Liver (tissue), 9 donors: Measurements from ENCODE around the gene CGB2. TPM values are rescaled to one million over a fixed set of nuclear protein-coding genes. Genes with fewer than 3 reads are reported as not detected.

ENCODE experiments used
- DNase-seq: peaks from one replicate; pipeline ENCODE4 v3.0.0-alpha.2; 2017; ENCODE audit warnings: low spot score
- H3K27ac ChIP-seq, 2 donors: one replicate each; pipeline ENCODE4 v1.7.0; 2013; ENCODE audit warnings: inconsistent platforms in 2 of 2, low read length in 2 of 2, control low read depth in 1 of 2, low read depth in 1 of 2, mild to moderate bottlenecking in 1 of 2
- H3K27me3 ChIP-seq, 4 donors: one replicate each; pipeline versions ENCODE4 v1.6.1 to v1.7.0; 2013; ENCODE audit warnings: low read length in 3 of 4, inconsistent platforms in 1 of 4, mild to moderate bottlenecking in 1 of 4, moderate library complexity in 1 of 4; ENCODE audit not compliant: control insufficient read depth in 4 of 4, insufficient read depth in 4 of 4
- H3K36me3 ChIP-seq, 4 donors: one replicate each; pipeline versions ENCODE4 v1.6.1 to v1.7.0; 2013; ENCODE audit warnings: low read length in 3 of 4, mild to moderate bottlenecking in 3 of 4, low read depth in 1 of 4, moderate library complexity in 1 of 4; ENCODE audit not compliant: control insufficient read depth in 4 of 4, insufficient read depth in 3 of 4
- H3K4me1 ChIP-seq, 4 donors: one replicate each; pipeline versions ENCODE4 v1.6.1 to v1.7.0; 2013; ENCODE audit warnings: low read length in 3 of 4, mild to moderate bottlenecking in 3 of 4, moderate library complexity in 1 of 4; ENCODE audit not compliant: control insufficient read depth in 4 of 4, insufficient read depth in 4 of 4
- H3K4me3 ChIP-seq, 3 donors: one replicate each; pipeline versions ENCODE4 v1.6.1 to v1.7.0; 2013; ENCODE audit warnings: low read length in 3 of 3, control low read depth in 1 of 3, low read depth in 1 of 3, mild to moderate bottlenecking in 1 of 3
- H3K9ac ChIP-seq, 2 donors: one replicate each; pipeline ENCODE4 v1.7.0; 2013; ENCODE audit warnings: low read length in 2 of 2, mild to moderate bottlenecking in 2 of 2, moderate library complexity in 2 of 2, control low read depth in 1 of 2, low read depth in 1 of 2
- H3K9me3 ChIP-seq, 4 donors: one replicate each; pipeline versions ENCODE4 v1.6.1 to v1.7.0; 2013; ENCODE audit warnings: low read length in 3 of 4; ENCODE audit not compliant: control insufficient read depth in 4 of 4
- ATF3 ChIP-seq: IDR thresholded peaks from 2 replicates; pipeline ENCODE4 v1.6.1; 2016; ENCODE audit warnings: antibody characterized with exemption
- CTCF ChIP-seq: fragments of 150-350 bp; IDR thresholded peaks from 2 replicates; pipeline ENCODE4 v1.5.1; 2017; ENCODE audit warnings: improper control_type of control experiment, low read depth, low read length; ENCODE audit not compliant: missing input control
- FOXA1 ChIP-seq: IDR thresholded peaks from 2 replicates; pipeline ENCODE4 v1.6.1; 2016; ENCODE audit warnings: antibody characterized with exemption
- FOXA2 ChIP-seq: IDR thresholded peaks from 2 replicates; pipeline ENCODE4 v1.6.1; 2016; ENCODE audit warnings: antibody characterized with exemption
- GABPA ChIP-seq, 2 donors: IDR thresholded peaks in 1 of 2; conservative IDR thresholded peaks in 1 of 2; 2 replicates each; pipeline ENCODE4 v1.6.1; 2016; ENCODE audit warnings: antibody characterized with exemption in 2 of 2, mild to moderate bottlenecking in 1 of 2, moderate library complexity in 1 of 2
- HNF4A ChIP-seq, 2 donors: conservative IDR thresholded peaks; 2 replicates each; pipeline ENCODE4 v1.6.1; 2016; ENCODE audit warnings: antibody characterized with exemption in 2 of 2, mild to moderate bottlenecking in 2 of 2
- MAX ChIP-seq: IDR thresholded peaks from 2 replicates; pipeline ENCODE4 v1.6.1; 2016; ENCODE audit warnings: antibody characterized with exemption
- RAD21 ChIP-seq, 2 donors: IDR thresholded peaks; 2 replicates each; pipeline ENCODE4 v1.6.1; 2016; ENCODE audit warnings: antibody characterized with exemption in 2 of 2, mild to moderate bottlenecking in 2 of 2
- REST ChIP-seq: IDR thresholded peaks from 2 replicates; pipeline ENCODE4 v1.6.1; 2016; ENCODE audit warnings: antibody characterized with exemption, mild to moderate bottlenecking
- SP1 ChIP-seq: IDR thresholded peaks from 2 replicates; pipeline ENCODE4 v1.6.1; 2018; ENCODE audit warnings: antibody characterized with exemption, mild to moderate bottlenecking
- TAF1 ChIP-seq: conservative IDR thresholded peaks from 2 replicates; pipeline ENCODE4 v1.6.1; 2016; ENCODE audit warnings: antibody characterized with exemption, mild to moderate bottlenecking
- ZBTB33 ChIP-seq: IDR thresholded peaks from 2 replicates; pipeline ENCODE4 v1.6.1; 2016; ENCODE audit warnings: antibody characterized with exemption
- WGBS: extraction: QIAGEN DNeasy Blood & Tissue Kit; methylation state at CpG from one replicate; pipeline ENCODE4 v1.1.7; 2013; 5-methylcytosine and 5-hydroxymethylcytosine counted together
- polyA plus RNA-seq, 2 donors: library from polyadenylated mRNA; stranded (reverse) in 1 of 2; unstranded in 1 of 2; fragments of 200-250 nt in 1 of 2; fragments of >200 nt in 1 of 2; fragmentation: Nextera tagmentation in 1 of 2; extraction: Ambion mirVana in 1 of 2; gene quantifications; one replicate each; pipeline versions ENCODE4 v1.2.1 to v1.2.3, GENCODE V29; 2013 to 2015
- total RNA-seq, 2 donors: library from RNA; depleted of rRNA; stranded (reverse); fragments of >200 nt; gene quantifications; one replicate each; pipeline ENCODE4 v1.2.3, GENCODE V29; 2014
- donor health status: healthy.
- donor health status: healthy.
- donor health status: healthy.
- donor health status: healthy.
- donor health status: healthy.

Gene CGB2
- total and polyA plus RNA-seq, 4 donors = not detected

DNA sequence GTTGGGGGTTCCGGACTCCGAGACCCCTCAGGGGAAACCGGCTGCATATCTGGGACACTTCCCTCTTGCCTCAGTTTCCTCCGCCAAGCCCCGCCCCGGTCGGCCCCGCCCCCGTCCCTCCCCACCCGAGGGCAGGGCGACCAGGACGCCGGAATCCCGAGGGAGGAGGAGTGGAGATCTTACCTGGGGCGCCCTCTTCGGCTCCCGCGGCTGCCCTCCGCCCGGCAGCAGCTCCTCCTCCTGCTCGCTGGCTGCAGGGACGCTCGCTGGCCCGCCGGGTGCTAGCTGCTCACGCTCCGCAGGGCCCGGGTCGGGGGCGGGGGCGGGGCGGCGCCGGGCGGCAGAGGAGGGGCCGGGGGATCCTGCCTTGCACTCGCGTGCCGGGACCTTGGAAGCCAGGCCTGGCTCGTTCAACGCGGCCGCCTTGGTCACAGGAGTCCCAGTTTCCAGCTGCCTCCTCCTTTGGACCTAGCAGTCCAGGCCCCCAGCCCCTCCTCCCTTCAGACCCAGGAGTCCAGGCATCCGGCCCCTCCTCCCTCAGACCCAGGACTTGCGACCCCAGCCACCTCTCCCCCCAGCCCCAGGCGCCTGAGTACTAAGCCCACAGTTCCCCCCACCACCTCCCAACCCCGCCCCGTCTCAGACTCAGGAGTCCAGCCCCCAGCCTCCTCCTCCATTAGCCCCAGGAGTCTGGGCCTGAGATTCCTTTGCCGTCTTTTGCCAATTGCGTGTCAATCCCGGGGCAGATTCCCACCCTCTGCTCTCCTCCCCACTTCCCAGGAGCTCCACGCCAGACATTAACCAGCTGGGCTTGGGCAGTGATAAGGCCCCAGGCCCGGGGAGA lies 33.3 kb downstream of the CGB2 start, which contains the start of gene NTF4:
NTF4 (minus strand) TSS at position 51 of the 844 bp plus-strand sequence. CDS start 2,821 bp downstream, outside the sequence.
- no peak within 1 kb of the TSS for H3K27ac ChIP-seq
- no peaks in the 10 kb centered on the region for H3K27me3 ChIP-seq
- 5% methylated on average over 53 of the region's 53 CpGs for whole genome bisulfite sequencing

DNA sequence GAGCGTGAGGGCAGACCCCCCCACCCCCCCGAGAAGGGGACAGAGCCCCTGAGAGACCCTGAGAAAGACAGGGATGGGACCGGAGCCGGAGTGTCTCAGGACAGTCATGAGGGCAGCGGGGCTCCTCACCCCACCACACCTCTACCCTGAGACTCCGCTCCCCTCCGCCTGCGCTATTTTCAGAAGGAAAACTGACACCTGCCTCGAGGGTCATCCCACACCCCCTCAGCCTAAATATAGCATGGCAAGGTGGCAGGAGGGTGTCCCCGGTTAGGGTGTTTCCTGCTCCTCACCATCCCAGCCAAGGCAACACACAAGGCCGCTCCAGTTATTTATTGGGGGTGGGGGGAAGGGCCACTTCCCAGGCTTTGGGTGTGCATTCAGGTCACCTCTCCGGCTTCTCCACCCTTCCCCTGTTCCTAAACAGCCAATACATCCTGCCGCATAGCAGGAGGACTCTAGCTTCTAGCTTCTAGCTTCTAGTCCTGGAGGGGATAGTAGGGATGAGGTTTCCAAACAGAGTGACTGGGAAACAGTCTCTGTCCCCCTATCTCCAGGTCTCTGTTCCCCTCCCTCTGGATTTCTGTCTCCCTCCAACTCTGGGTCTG lies 34.3 kb downstream of the CGB2 start:
- no peak overlapping the region for H3K4me3 ChIP-seq
- DNase-seq = no peak
- H3K36me3 ChIP-seq = no peaks in the 10 kb centered on the region
- TF ChIP-seq FOXA2 (no peak), HNF4A (conservative IDR thresholded peaks at IDR 0.05) (no peak), REST (no peak), CTCF (no peak), TAF1 (no peak)
- H3K27me3 ChIP-seq = peaks cover 0 to 5% (median 0%) of the 10 kb centered on the region in 4 donors
- H3K4me1 ChIP-seq = no peaks in the 10 kb centered on the region
- H3K9me3 ChIP-seq = no peaks in the 10 kb centered on the region
- no peak overlapping the region for H3K27ac ChIP-seq
- no peak overlapping the region for H3K9ac ChIP-seq
- WGBS = 48% methylated on average over 13 of the region's 13 CpGs

More for the DNA sequence above, 33.3 kb downstream of the CGB2 start, which contains the start of gene NTF4:
- Histone ChIP-seq H3K9me3 (no peaks in the 10 kb centered on the region), H3K36me3 (no peaks in the 10 kb centered on the region), H3K9ac (no peak within 1 kb of the TSS), H3K4me3 (peak within 1 kb of the TSS in 1 of 3 donors; percentile 28), H3K4me1 (no peaks in the 10 kb centered on the region)
- DNase-seq = no peak
- TF ChIP-seq SP1 (no peak), ZBTB33 (no peak), CTCF (no peak), MAX (no peak), ATF3 (no peak), RAD21 (IDR thresholded peaks at IDR 0.05) (no peak), GABPA (IDR thresholded peaks at IDR 0.05 in 1 of 2, conservative IDR thresholded peaks at IDR 0.05 in 1 of 2) (no peak), FOXA1 (no peak)
